Omental fat pad (tissue), 4 donors: ENCODE results near the gene PRKAR1B. TPM values are rescaled to one million over a fixed set of nuclear protein-coding genes. Genes with fewer than 3 reads are reported as not detected.

Experiments used
- ATAC-seq: fragments of 150-250 bp; one replicate; pipeline ENCODE4 v1.9.1; 2016; ENCODE audit warnings: mild to moderate bottlenecking, moderate library complexity; ENCODE audit not compliant: low FRiP score
- DNase-seq: peaks from one replicate; pipeline ENCODE4 v3.0.0-alpha.2; 2019; ENCODE audit warnings: low spot score
- CTCF ChIP-seq, 3 donors: fragments of 450-650 bp; IDR thresholded peaks; one replicate each; pipeline ENCODE4 v1.5.1; 2016 to 2017; ENCODE audit warnings: antibody characterized with exemption in 3 of 3, mild to moderate bottlenecking in 3 of 3, moderate library complexity in 2 of 3
- total RNA-seq, 4 donors: library from RNA; depleted of rRNA; stranded (reverse); fragments of >200 nt; gene quantifications; one replicate each; pipeline ENCODE4 v1.1.0, GENCODE V29; 2016

Gene PRKAR1B
- total RNA-seq, 4 donors from 2014 or later = 9.0 to 11.4 (median 10.3) TPM

- peak; percentile 33 for ATAC-seq
- no peak for TF ChIP-seq CTCF (IDR thresholded peaks at IDR 0.05)
- DNase-seq = peak; percentile 27
Measured at GRCh38 chr7:601595-602340, 125.3 kb downstream of the PRKAR1B start.

DNA sequence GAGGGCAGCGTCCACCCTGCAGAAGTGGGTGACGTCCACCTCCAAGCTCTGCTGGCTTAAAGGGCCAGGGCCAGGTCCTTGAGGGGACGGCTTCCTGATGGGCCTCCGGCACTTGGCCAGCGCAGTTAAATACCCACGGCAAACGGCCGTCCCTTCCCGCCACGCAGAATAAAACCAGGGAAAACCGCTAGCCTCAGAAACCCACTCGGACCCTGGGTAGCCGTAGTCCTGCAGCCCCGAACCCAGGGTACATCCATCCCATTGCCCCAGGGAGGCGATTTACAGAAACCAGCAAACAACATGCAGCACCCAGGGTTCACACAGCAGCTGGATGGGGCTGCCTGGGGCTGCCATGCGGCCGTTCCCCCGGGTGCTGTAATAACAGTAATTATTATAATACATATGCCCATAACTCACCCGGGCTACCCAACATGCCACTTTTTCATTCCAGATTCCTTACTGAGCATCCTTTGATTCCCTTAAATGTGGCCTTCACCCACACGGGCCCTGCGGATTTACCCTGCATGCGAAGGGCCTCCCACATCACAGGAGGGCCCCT, 126.0 kb downstream of the PRKAR1B start:
- TF ChIP-seq CTCF (IDR thresholded peaks at IDR 0.05) = no peak
- ATAC-seq = no peak
- DNase-seq = no peak

DNA sequence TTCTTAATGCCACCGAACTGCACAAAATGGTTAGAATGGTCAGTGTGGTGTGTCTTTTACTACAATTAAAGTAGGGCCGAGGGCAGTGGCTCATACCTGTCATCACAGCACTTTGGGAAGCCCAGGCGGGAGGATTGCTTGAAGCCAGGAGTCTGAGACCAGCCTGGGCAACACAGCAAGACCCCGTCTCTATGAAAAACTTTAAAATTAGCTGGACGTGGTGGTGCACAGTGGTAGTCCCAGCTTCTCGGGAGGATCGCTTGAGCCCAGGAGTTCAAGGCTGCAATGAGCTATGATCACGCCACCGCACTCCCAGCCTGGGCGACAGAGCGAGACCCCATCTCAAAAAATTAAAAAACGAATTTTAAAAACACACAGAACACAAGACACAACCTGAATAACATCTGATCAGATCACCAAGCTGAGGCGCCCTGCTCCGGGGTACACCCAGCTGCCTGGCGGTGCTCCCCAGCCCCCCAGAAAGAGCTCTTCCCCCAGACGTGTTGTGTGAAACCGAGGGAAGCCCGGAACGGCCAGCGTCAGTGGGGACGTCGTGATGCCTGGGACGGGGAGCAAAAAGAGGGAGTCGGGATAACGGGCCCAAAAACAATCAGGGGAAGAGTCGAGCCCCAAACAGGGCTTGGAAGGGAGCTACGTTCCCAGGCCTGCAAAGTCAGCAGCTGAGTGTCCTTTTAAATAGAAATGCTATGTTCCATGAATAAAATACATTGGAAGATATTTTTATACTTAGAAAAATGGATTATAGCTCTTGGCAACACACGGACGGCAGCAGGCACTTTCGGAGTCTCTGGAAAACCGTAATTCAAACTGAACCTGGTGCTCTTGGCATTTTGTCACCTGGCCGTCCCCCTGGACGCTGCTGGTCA, 126.7 kb downstream of the PRKAR1B start:
- no peak for DNase-seq
- no peak for ATAC-seq
- TF ChIP-seq CTCF (IDR thresholded peaks at IDR 0.05) = no peak

GRCh38 chr7:598899-599298, 128.2 kb downstream of the PRKAR1B start:
- no peak for TF ChIP-seq CTCF (IDR thresholded peaks at IDR 0.05)
- ATAC-seq = no peak
- DNase-seq = no peak

GRCh38 chr7:597348-598178, 129.5 kb downstream of the PRKAR1B start:
- ATAC-seq = no peak
- TF ChIP-seq CTCF (IDR thresholded peaks at IDR 0.05) = no peak
- no peak for DNase-seq

GRCh38 chr7:596819-597182, 130.3 kb downstream of the PRKAR1B start:
- TF ChIP-seq CTCF (IDR thresholded peaks at IDR 0.05) = no peak
- no peak for ATAC-seq
- DNase-seq = no peak
